Measurements from ENCODE around the gene BABAM2.

GRCh38 chr2:28168376-28168775 lies 277.8 kb downstream of the BABAM2 start:
- TF ChIP-seq, protein P1, sequence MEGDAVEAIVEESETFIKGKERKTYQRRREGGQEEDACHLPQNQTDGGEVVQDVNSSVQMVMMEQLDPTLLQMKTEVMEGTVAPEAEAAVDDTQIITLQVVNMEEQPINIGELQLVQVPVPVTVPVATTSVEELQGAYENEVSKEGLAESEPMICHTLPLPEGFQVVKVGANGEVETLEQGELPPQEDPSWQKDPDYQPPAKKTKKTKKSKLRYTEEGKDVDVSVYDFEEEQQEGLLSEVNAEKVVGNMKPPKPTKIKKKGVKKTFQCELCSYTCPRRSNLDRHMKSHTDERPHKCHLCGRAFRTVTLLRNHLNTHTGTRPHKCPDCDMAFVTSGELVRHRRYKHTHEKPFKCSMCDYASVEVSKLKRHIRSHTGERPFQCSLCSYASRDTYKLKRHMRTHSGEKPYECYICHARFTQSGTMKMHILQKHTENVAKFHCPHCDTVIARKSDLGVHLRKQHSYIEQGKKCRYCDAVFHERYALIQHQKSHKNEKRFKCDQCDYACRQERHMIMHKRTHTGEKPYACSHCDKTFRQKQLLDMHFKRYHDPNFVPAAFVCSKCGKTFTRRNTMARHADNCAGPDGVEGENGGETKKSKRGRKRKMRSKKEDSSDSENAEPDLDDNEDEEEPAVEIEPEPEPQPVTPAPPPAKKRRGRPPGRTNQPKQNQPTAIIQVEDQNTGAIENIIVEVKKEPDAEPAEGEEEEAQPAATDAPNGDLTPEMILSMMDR (IDR thresholded peaks at IDR 0.05; ENCODE audit: low read depth, low read length) = no peak
- TF ChIP-seq, protein P2, sequence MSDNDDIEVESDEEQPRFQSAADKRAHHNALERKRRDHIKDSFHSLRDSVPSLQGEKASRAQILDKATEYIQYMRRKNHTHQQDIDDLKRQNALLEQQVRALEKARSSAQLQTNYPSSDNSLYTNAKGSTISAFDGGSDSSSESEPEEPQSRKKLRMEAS (IDR thresholded peaks at IDR 0.05; ENCODE audit: low read depth, low read length) = no peak
- TF ChIP-seq POLR2A (IDR thresholded peaks at IDR 0.05; ENCODE audit: extremely low read depth, insufficient read length) = no peak
- TF ChIP-seq MYC (IDR thresholded peaks at IDR 0.05; ENCODE audit: low read depth, low read length) = no peak
